EH (cell line): ENCODE data around the gene MTCL1.
A peak's percentile ranks its signal among the peaks of the same experiment; 100 is the strongest.

Experiments
- DNase-seq: peaks from one replicate; pipeline ENCODE4 v3.0.0-alpha.2; 2015; ENCODE audit warnings: low read depth

Gene MTCL1

GRCh38 chr18:8835521-8835953, 130.2 kb downstream of the MTCL1 start:
- peak; percentile 78 for DNase-seq

DNA sequence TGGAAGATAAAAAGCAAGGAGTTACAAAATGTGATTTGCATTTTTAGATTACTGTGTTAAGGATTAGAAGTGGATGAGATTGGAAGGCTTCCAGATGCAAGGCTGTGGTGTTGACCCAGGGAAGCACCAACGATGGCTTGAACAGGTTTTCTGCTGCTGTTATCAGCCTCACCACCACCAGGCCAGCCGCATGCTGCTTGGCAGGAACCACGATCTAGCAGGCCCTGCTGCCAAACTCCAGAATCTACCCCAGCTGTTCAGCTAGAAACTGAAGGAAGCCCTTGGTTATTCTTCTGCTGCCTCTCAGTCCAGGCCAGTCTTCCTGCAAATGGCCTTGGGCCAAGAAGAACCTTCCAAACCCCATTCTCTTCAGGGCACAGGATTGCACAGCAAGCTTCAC, 133.9 kb downstream of the MTCL1 start:
- no peak for DNase-seq

- DNase-seq, result peak; percentile 59
These were observed 136.6 kb downstream of the MTCL1 start for GRCh38 chr18:8841781-8842485.

DNA sequence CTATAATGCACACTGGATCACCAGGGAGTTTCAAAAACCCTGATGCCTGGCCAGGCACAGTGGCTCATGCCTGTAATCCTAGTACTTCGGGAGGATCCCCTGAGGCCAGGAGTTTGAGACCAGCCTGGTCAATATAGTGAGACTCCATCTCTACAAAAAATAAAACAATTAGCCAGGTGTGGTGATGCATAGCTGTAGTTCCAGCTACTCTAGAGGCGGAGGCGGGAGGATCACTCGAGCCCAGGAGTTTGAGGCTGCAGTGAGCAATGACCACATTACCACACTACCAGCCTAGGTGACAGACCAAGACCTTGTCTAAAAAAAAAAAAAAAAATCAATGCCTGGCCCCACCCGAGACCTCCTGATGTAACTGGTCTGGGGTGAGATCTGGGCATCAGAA, 137.2 kb downstream of the MTCL1 start:
- DNase-seq, result no peak

DNA sequence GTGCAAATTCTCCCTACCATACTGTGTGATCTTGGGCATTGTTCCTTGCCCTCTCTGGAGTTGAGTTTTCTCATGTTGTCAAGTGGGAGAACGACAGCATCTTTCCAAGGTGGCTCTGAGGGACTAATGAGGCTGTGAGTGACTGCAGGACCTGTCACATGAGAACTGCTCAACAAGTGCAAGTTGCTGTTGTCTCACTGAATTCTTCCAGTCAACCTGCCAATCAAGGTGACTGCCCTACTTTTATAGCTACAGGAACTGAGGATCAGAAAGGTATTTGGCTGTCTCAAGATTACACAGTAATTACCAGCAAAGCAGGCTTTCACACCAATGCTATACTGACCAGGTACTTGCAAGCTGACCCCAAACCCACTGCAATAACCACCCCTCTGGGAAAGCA, 137.6 kb downstream of the MTCL1 start:
- no peak for DNase-seq

GRCh38 chr18:8844721-8845148, 139.4 kb downstream of the MTCL1 start:
- no peak for DNase-seq

DNA sequence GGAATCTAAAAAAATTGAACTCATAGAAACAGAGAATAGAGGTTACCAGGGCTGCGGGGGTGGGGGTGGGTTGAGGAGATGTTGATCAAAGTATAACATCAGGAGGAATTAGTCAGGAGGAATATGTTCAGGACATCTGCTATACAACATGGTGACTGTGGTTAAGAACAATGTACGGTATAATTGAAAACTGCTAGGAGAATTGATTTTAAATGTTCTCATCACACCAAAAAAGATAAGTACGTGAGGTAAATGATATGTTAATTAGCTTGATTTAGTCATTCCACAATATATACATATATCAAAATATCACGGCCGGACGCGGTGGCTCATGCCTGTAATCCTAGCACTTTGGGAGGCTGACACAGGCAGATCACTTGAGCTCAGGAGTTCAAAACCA, 140.2 kb downstream of the MTCL1 start:
- no peak for DNase-seq

GRCh38 chr18:8847066-8847755, 141.9 kb downstream of the MTCL1 start:
- DNase-seq, result peak; percentile 26

DNA sequence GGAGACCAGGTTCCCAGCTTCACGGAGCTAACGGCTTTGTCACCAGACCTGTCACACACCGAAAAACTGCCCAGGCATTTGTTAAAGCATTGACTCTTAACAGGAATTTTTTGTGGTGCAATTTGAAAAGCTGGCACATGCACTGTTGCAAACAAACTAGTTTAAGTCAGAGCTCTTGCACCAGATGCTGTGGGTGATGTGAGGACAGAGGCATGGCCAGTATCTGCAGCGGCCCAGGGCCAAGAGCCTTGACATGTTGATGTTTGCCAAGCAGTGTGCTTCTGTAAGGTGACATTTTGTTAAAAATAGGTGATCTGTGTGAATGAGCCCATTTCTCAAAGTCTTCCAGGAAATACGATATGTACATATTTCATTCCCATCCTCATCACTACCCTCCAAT, 142.5 kb downstream of the MTCL1 start:
- no peak for DNase-seq

- DNase-seq, result no peak
These were observed 143.2 kb downstream of the MTCL1 start for GRCh38 chr18:8848541-8848940.

DNA sequence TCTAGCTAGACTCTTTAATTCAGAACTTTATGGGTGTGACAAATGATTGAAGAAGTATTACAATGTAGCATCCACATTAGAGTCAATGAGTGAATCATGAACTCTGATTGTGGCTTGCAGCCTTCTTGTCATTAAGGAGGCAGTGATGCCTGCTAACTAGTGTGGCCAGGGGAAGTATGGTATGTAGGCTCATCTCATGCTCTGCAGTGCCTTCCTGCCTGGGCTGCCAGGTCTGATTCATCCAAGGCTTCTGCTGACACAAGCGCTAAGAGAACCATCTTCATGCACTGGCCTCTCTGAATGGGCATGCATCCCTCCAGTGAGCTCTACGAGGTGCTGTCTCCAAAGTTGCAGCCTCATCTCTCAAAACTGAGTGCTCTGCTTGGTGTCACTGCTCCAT, 144.3 kb downstream of the MTCL1 start:
- peak; percentile 80 for DNase-seq

DNA sequence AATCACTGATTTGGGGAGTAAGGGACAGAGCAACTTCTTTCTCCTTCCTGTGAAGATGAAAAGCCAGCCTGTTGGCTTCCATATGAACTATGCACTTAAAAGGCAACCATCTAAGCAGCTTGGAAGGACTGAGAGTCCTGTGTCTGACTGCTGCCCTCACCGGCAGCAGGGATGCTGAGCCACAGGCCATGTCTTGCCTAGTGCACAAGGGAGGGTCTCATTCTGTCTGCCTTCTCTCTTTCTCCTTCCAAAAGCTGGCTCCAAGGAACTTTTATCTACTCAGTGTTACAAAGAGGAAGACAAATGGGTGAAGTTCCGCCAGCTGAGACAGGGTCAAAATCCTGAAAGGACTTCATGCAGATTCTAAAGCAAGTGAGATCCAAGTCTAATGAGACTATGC, 146.3 kb downstream of the MTCL1 start:
- no peak for DNase-seq

GRCh38 chr18:8854550-8854949, 149.2 kb downstream of the MTCL1 start:
- peak; percentile 47 for DNase-seq

DNA sequence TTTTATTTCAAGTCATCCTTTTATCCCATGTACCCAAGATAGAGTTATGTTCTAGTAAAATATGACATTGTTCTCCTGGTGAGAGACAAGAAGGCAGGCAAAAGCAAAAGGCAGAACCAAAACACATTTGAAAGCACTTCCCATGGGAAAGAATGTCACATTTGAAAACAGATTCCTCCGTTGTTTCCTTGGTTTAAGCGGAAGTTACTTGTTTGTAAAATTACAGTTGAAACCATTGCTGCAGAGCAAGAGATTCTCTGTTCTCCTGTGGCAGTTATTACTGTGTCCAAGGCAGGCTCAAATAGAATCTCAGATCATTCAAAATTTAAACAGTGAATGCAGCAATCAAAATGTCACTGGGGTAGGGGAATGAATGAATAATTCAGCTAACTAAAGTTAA, 149.6 kb downstream of the MTCL1 start:
- DNase-seq, result peak; percentile 36

DNA sequence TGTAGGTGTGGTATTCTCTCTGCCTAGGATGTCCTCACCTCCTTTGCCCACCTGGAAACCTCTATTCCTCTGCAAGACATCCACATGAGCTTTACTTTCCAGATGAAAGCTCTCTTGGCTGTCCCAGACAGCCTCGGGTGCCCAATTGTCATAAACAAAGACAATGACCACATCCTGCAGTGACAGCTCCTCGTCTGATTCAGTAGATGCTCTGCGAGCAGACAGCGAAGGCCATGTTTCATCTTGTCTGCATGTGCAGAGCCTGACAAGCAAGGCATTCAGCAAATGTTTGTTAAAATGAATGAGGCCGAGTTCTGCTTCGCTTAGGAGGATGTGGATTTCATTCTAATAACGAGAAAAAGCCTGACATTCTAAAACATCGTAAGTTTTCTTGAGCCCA, 150.9 kb downstream of the MTCL1 start:
- DNase-seq, result no peak

DNA sequence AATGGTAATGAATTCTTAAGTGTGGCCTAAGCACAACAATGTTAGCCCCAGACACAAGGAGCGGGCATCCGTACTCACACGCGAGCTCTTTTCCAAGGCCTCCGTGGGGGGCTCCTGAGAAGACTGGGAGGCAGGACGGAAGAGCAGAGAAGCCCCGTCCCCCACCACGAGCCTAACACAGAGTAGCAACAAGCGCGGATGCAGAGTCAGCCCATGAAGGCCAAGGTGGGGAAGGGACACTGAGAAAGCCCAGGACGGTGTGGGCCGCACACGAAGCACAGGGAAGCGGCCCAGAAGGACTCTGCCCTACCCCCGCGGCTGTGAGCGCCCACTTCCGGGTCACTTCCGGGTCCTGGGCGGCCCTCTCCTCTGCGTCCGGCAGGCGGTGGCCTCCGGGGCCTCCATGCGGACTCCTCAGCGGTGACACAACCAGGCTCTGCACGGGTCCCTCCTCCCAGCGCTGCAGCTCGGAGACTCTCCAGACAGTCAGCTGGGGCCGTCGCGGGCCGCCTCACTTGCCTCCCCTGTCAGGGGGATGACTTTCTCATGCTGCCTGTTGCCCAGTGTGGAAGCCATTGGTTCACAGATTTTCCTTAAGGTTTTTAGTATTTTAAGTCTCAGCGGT, 151.5 kb downstream of the MTCL1 start:
- no peak for DNase-seq

DNA sequence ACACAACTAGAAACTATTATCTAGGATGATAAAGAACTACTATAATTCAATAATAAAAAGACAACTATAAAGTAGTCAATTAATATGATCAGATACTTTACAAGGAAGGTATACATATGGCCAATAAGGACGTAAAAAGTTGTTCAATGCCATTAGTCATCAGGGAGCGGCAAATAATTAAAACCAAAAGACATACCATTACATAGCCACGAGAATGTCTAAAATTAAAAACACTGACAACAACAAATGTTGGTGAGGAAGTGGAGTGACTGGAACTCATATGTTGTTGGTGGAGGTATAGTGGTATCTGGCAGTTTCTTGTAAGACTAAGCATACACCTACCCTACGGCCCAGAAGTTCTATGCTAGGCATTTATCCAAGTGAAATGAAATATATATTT, 152.4 kb downstream of the MTCL1 start:
- DNase-seq, result no peak

DNA sequence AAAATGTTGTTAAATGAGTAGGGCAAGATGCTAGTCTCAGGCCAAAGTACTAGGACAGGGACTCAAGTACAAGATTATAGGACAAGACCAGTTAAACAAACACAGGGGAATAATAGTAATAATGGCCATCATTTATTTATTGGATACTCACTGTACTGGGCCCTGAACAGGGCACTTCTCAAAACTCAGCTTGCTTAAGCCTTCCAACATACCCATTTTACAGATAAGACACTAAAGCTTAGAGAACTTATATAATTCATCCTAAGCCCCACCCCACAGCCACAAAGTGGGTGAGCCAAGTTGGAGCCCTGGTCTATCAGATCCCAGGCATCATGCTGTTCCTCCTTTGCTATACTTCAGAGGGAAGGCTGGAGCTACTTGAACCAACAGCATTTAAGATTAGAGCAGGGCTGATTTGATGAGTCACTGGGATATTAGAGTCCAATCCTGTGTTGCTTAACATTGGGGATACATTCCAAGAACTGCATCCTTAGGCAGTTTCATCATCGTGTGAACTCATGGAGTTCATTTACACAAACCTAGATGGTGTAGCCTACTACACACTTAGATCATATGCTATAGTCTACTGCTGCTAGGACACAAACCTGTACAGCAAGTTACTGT, 153.6 kb downstream of the MTCL1 start:
- peak; percentile 97 for DNase-seq

GRCh38 chr18:8860845-8861642, 155.7 kb downstream of the MTCL1 start:
- DNase-seq, result no peak

GRCh38 chr18:8863427-8863826, 158.1 kb downstream of the MTCL1 start:
- DNase-seq, result no peak

DNA sequence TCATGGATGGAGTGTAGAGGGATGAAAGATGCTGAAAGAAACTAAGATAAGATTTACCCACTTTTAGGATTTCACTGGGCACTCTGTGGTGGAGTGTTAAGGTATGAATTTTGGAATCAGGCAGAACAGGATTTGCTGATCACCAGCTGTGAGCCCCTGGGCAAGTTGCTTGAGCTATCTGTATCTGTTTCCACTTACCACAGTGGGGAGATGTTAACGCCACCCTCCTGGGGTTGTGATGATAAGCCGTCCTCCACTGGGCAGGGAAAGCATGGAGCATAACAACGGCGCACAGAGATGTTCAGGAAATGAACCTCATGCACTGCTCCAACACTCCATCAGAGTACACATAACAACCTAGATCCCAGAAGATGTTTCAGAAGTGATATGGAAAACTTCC, 160.6 kb downstream of the MTCL1 start:
- no peak for DNase-seq

- no peak for DNase-seq
These were observed 161.3 kb downstream of the MTCL1 start for GRCh38 chr18:8866679-8867078.
